Mucosa of descending colon (tissue), 3 donors: Measurements from ENCODE around the gene HSD17B10. TPM values are rescaled to one million over a fixed set of nuclear protein-coding genes. Genes with fewer than 3 reads are reported as not detected.

ENCODE experiments used
- ATAC-seq: fragments of 200-7000 bp; cut with Tn5 transposase; one replicate; pipeline ENCODE4 v1.9.1; 2020; ENCODE audit warnings: mild to moderate bottlenecking, moderate library complexity
- DNase-seq, 3 donors: peaks; one replicate each; pipeline ENCODE4 v3.0.0-alpha.2; 2020
- H3K36me3 ChIP-seq: fragments of 200-600 bp; one replicate; pipeline ENCODE4 v1.8.0; 2021; ENCODE audit warnings: low read depth, mild to moderate bottlenecking
- H3K4me1 ChIP-seq: fragments of 200-600 bp; one replicate; pipeline ENCODE4 v1.8.0; 2021; ENCODE audit warnings: low read depth, mild to moderate bottlenecking
- H3K4me3 ChIP-seq: fragments of 200-600 bp; one replicate; pipeline ENCODE4 v1.8.0; 2021; ENCODE audit warnings: mild to moderate bottlenecking
- H3K9me3 ChIP-seq: fragments of 200-600 bp; one replicate; pipeline ENCODE4 v1.8.0; 2021; ENCODE audit warnings: mild to moderate bottlenecking
- intact Hi-C, 2 donors: fragments of 100-400 bp; cut with DNase I in 1 of 2; cut with micrococcal nuclease in 1 of 2; formaldehyde crosslinking; loops; one replicate each; pipeline versions ENCODE4 v1.11.0 to v1.11.1; 2022; cut with DNase I, micrococcal nuclease
- total RNA-seq, 3 donors: library from RNA; stranded (reverse); fragmentation: NEBNext Ultra II Directional in 2 of 3; extraction: Animal tissue kit (Norgen Biotek cat#: 25700) in 2 of 3; gene quantifications; one replicate each; pipeline versions ENCODE4 v1.2.1 to v1.2.4, GENCODE V29; 2021 to 2023
- TF ChIP-seq, protein P1 (sequence below): fragments of 200-600 bp; IDR thresholded peaks from one replicate; pipeline ENCODE4 v1.8.0; 2022; ENCODE audit warnings: antibody characterized with exemption, mild to moderate bottlenecking
- donor health status: DM: no; HTN: no; CAD: no; lungs with moderate emphysema.
- donor health status: DM: no; HTN: no; CAD: no.
- donor health status: DM: no; HTN: yes; CAD: no.

Gene HSD17B10
- total RNA-seq, 3 donors from 2014 or later: 53.4 to 75.8 (median 60.3) TPM

DNA sequence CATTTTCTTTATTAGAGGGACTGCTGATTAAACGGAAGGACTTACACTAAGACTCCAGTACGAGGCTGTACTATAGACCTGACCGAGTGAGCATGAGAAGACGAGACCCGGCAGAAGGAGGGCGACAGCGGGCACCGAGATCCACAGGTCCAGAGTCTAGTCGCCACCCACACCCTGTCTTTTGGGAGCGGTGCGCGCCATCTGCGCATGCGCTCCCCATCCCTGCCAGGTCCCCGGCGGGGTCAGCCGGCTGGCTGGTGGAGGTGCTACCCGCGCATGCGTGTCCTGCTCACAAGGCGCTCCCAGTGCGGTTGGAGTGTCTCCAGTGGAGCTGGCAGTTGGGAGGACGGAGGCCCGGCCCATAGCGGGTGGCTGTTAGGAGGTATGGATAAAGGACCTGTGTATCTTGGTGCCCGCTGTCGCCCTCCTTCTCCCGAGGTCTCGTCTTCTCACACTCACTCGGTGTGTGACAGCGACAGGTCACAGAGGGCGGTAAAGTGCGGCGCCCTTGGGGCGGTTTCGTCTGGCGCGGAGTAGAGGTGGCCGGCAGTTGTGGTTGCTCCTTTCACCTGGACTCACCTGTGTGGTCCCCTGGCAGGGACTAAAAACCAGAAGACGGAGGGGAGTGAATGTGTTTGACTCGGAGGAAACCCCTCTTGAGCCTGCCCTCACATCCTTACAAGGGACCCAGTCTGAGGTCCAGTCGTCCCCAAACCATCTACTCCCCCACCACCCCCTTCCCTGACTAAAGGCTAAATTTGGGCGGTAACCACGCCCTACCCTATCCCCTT is 7.6 kb upstream of the HSD17B10 start:
- Histone ChIP-seq H3K36me3 (no peaks in the 10 kb centered on the region), H3K4me1 (no peaks in the 10 kb centered on the region), H3K9me3 (no peaks in the 10 kb centered on the region), H3K4me3 (no peak overlapping the region)
- TF ChIP-seq, protein P1, sequence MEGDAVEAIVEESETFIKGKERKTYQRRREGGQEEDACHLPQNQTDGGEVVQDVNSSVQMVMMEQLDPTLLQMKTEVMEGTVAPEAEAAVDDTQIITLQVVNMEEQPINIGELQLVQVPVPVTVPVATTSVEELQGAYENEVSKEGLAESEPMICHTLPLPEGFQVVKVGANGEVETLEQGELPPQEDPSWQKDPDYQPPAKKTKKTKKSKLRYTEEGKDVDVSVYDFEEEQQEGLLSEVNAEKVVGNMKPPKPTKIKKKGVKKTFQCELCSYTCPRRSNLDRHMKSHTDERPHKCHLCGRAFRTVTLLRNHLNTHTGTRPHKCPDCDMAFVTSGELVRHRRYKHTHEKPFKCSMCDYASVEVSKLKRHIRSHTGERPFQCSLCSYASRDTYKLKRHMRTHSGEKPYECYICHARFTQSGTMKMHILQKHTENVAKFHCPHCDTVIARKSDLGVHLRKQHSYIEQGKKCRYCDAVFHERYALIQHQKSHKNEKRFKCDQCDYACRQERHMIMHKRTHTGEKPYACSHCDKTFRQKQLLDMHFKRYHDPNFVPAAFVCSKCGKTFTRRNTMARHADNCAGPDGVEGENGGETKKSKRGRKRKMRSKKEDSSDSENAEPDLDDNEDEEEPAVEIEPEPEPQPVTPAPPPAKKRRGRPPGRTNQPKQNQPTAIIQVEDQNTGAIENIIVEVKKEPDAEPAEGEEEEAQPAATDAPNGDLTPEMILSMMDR: no peak
- peak; percentile 79 to 91 (median 90) for DNase-seq
- ATAC-seq: peak; percentile 91
- intact Hi-C loops: loop anchor here in 1 of 2 donors (10.0 kb wide), 1 partner anchor 127 kb away; no protein-coding TSS in a partner anchor

DNA sequence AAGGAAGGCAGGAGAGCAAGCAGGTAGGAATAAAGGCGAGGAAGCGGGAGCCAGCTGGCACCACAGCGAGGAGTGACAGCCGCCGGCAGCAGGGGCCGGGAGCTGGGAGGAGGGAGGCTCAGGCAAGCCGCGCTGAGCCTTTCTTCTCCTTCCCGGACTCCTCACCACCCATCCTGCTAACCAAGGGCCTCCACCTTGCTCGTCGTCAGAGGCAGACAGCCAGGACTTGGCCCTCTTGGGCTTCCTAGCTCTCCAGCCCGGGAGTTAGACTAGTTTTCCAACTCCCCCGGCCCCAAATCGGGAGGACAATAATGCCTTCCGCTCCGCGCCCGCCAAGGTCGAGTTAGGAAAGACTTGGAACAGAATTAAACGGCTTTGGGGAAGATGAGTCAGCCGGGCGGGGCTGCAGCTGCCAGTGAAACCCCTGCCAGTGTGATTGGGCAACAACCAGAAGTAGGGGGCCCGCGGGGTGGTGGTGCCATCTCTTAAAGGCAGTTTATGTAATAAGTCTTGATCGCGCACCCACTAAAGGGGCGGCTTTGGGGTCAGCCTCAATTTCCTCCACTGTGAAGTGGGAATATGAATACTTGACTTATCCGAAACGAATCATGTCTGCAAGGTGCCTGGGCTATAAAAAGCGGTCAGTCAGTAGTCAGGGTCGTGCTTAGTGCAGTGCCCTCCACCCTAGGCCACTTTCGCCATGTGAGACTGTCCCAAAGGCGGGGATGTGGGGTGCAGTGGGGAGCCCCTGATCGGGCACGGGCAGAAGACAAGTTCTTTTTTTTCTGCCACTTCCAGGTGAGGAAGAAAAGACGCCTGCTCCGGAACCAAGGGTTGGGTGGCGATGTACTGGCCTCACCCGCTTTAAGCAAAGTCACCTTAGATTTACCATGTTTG is 6.7 kb upstream of the HSD17B10 start:
- TF ChIP-seq, protein P1: no peak
- Histone ChIP-seq H3K36me3 (no peaks in the 10 kb centered on the region), H3K4me3 (no peak overlapping the region), H3K4me1 (no peaks in the 10 kb centered on the region), H3K9me3 (no peaks in the 10 kb centered on the region)
- peak; percentile 51 to 75 (median 67) for DNase-seq
- ATAC-seq: peak; percentile 65
- intact Hi-C loops: loop anchor here in 1 of 2 donors (10.0 kb wide), 1 partner anchor 126 kb away; no protein-coding TSS in a partner anchor

DNA sequence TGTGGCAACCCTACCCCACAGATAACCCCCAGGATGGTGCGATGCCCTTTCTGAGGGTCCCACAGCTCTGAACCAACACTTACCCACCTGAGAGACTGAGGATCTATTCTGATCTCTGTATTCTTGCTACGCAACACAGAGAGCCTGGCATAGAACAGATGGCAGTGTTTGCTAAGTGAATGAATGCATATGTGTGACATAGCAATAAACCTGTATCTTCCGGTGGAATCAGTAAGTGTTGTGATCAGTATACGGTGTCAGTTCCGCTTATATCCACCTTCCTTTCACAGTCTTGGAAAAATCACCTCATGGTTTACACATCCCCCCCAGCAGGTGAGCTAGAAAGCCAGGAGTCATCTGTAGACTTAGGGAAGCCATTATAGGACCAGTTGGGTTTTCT is 5.9 kb upstream of the HSD17B10 start:
- intact Hi-C loops: loop anchor here in 1 of 2 donors (10.0 kb wide), 1 partner anchor 125 kb away; no protein-coding TSS in a partner anchor
- TF ChIP-seq, protein P1: no peak
- Histone ChIP-seq H3K36me3 (no peaks in the 10 kb centered on the region), H3K9me3 (no peaks in the 10 kb centered on the region), H3K4me3 (no peak overlapping the region), H3K4me1 (no peaks in the 10 kb centered on the region)
- DNase-seq: peak in 1 of 3 donors; percentile 16
- ATAC-seq: peak; percentile 62

DNA sequence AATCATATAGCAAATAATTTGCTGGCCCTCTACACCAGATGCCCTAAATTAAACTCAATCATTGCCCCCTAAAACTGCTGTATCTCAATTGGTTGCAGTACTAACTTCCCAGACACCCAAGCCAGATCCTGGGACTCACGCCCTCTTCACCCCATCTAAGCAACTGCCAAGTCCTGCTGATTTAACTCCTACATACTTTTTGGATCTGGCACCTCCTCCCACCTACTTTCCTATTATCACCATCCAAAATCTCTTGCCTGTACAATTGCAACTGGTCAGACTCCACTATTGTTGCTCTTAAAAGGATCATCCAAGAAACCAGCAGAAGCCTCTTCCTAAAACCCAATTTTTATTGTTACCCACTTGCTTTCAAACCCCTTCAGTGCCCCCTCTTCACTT is 4.7 kb upstream of the HSD17B10 start:
- Histone ChIP-seq H3K4me3 (no peak overlapping the region), H3K36me3 (no peaks in the 10 kb centered on the region), H3K4me1 (no peaks in the 10 kb centered on the region), H3K9me3 (no peaks in the 10 kb centered on the region)
- DNase-seq: no peak
- ATAC-seq: no peak
- TF ChIP-seq, protein P1: no peak
- intact Hi-C loops: no loop called here

DNA sequence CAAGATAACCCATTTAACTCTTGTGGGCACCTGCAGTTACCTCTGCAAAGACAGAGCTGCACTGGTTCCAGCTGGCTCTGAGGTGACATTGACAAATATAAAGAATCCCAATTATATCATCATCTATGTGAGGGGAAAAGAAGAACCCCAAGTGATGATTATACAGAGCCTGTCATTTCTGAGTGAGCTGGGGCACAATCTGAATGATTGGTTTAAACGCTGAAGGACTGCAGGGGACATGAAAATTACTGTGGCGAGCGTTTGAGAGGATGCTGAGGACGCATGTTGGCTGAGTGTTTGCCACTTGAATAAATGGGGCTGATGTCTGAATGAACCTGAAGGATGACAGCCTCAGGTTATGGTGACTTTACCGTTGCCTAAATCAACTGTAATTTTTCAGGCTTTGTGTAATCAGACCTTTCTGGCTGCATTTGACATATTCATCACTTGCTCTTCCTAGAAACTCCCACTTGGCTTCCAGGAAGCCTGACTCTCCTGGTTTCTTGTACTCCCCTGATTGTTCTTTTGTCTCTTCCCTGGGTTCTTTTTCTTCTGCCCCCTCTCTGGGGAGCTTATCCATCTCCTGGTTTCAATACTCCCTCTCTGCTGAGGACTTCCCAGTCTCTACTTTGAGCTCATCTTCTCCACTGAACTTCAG is 4.1 kb upstream of the HSD17B10 start:
- intact Hi-C loops: no loop called here
- Histone ChIP-seq H3K36me3 (no peaks in the 10 kb centered on the region), H3K4me1 (no peaks in the 10 kb centered on the region), H3K4me3 (no peak overlapping the region), H3K9me3 (no peaks in the 10 kb centered on the region)
- TF ChIP-seq, protein P1: no peak
- DNase-seq: no peak
- ATAC-seq: no peak
